ENCODE measurements around the gene TMEM98. TPM values are rescaled to one million over a fixed set of nuclear protein-coding genes. Genes with fewer than 3 reads are reported as not detected.

Gene TMEM98
- total RNA-seq, 4 donors from 2014 or later, result 39.3 to 73.4 (median 54.2) TPM

DNA sequence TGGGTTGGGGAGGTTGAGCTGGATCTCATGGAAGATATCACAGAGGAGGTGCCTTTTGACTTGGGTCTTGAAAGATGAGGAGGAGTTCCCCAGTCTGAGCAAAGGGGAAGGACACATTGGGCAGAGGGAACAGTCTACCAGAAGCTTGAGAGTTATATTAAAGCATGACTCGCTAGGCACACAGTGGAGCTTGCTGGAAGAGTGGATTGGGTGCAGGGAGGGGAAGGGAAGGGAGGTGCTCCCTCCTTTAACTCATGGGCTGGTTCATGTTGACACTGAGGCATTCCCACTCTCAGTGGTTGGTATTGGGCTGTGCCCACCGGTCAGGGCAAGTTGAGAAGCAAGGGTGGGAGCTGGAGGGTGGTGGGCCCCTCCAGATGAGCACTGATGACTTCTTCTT lies 5.9 kb downstream of the TMEM98 start:
- Histone ChIP-seq H3K4me3 (no peak overlapping the region), H3K4me1 (peaks cover 0 to 32% (median 20%) of the 10 kb centered on the region in 4 donors), H3K9me3 (no peaks in the 10 kb centered on the region), H3K36me3 (peaks cover 0 to 65% (median 22%) of the 10 kb centered on the region in 4 donors), H3K27ac (replicated peaks in 1 of 4) (no peak overlapping the region), H3K27me3 (no peaks in the 10 kb centered on the region)
- WGBS, result 84% methylated on average over 2 of the region's 2 CpGs
- no peak for TF ChIP-seq POLR2A (IDR thresholded peaks at IDR 0.05; ENCODE audit: low read depth)
- no peak for DNase-seq (ENCODE audit: extremely low spot score)
- intact Hi-C loops (cut with DNase I), result no loop called here

DNA sequence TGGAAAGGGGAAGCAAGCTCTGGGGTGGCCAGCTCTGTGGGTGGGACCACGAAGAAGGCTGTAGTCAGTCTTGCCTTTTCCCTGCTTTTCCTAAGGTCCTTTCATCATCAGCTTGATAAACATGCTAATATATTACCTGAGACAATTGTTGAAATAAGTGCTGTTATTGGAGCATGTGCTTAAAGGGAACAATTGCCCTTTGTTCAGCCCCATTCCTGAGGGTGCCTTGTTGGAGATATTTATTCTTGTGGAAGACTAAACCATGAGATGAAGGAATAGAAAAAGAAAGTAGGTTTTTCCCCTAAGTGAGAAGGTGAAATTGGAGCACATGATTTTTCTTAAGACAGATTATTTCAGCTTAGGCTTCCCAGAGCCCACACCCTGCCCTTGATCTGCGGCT lies 7.8 kb downstream of the TMEM98 start:
- peaks cover 2 to 83% (median 32%) of the 10 kb centered on the region in 4 donors for H3K36me3 ChIP-seq
- peaks cover 0 to 17% (median 10%) of the 10 kb centered on the region in 4 donors for H3K4me1 ChIP-seq
- H3K27ac ChIP-seq (replicated peaks in 1 of 4), result no peak overlapping the region
- no peak for DNase-seq (ENCODE audit: extremely low spot score)
- intact Hi-C loops (cut with DNase I), result no loop called here
- H3K27me3 ChIP-seq, result no peaks in the 10 kb centered on the region
- H3K9me3 ChIP-seq, result no peaks in the 10 kb centered on the region
- no peak for TF ChIP-seq EP300 (IDR thresholded peaks at IDR 0.05)
- TF ChIP-seq, protein P1, sequence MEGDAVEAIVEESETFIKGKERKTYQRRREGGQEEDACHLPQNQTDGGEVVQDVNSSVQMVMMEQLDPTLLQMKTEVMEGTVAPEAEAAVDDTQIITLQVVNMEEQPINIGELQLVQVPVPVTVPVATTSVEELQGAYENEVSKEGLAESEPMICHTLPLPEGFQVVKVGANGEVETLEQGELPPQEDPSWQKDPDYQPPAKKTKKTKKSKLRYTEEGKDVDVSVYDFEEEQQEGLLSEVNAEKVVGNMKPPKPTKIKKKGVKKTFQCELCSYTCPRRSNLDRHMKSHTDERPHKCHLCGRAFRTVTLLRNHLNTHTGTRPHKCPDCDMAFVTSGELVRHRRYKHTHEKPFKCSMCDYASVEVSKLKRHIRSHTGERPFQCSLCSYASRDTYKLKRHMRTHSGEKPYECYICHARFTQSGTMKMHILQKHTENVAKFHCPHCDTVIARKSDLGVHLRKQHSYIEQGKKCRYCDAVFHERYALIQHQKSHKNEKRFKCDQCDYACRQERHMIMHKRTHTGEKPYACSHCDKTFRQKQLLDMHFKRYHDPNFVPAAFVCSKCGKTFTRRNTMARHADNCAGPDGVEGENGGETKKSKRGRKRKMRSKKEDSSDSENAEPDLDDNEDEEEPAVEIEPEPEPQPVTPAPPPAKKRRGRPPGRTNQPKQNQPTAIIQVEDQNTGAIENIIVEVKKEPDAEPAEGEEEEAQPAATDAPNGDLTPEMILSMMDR (IDR thresholded peaks at IDR 0.05), result no peak
- no peak for TF ChIP-seq POLR2A (IDR thresholded peaks at IDR 0.05; ENCODE audit: low read depth)
- TF ChIP-seq POLR2AphosphoS5 (IDR thresholded peaks at IDR 0.05), result no peak
- WGBS, result 86% methylated on average over 2 of the region's 2 CpGs
- no peak overlapping the region for H3K4me3 ChIP-seq

DNA sequence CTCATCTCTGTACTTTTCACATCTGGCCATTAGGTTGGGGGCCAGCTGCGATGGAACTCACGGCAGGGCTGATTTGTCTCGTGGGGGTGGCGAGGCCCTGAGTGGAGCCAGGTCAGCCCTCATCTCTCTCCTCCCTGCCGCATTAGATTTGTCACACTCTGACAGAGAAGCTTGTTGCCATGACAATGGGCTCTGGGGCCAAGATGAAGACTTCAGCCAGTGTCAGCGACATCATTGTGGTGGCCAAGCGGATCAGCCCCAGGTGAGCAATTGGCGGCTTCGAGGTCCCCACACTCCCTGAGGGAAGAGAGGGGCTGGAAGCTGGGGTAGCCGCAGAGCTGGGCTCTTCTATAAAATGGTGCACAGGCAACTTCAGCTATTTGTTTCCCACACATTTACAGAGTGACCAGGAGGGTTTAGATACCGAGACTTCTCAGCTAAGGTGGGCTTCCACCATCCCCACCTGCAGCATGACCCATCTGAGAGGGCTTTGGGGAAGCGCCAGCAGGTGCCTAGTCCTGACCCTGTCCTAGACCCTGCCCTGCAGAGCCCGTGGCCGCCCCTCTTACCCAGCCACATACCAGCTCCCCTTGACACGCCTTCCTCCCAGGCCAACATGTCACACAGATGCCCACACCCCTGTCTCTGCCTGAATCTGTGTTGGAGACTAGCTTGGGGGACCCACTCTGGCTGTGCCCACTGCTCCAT lies 8.4 kb downstream of the TMEM98 start:
- Histone ChIP-seq H3K36me3 (peaks cover 8 to 88% (median 37%) of the 10 kb centered on the region in 4 donors), H3K4me3 (no peak overlapping the region), H3K9me3 (no peaks in the 10 kb centered on the region), H3K27me3 (no peaks in the 10 kb centered on the region), H3K27ac (replicated peaks in 1 of 4) (peak overlapping the region in 1 of 4 donors; percentile 57), H3K4me1 (peaks cover 0 to 17% (median 10%) of the 10 kb centered on the region in 4 donors)
- intact Hi-C loops (cut with DNase I), result no loop called here
- WGBS, result 86% methylated on average over 14 of the region's 15 CpGs
- TF ChIP-seq EP300 (IDR thresholded peaks at IDR 0.05), result no peak
- TF ChIP-seq, protein P1 (IDR thresholded peaks at IDR 0.05), result no peak
- TF ChIP-seq POLR2AphosphoS5 (IDR thresholded peaks at IDR 0.05), result no peak
- TF ChIP-seq POLR2A (IDR thresholded peaks at IDR 0.05; ENCODE audit: low read depth), result no peak
- DNase-seq (ENCODE audit: extremely low spot score), result no peak

DNA sequence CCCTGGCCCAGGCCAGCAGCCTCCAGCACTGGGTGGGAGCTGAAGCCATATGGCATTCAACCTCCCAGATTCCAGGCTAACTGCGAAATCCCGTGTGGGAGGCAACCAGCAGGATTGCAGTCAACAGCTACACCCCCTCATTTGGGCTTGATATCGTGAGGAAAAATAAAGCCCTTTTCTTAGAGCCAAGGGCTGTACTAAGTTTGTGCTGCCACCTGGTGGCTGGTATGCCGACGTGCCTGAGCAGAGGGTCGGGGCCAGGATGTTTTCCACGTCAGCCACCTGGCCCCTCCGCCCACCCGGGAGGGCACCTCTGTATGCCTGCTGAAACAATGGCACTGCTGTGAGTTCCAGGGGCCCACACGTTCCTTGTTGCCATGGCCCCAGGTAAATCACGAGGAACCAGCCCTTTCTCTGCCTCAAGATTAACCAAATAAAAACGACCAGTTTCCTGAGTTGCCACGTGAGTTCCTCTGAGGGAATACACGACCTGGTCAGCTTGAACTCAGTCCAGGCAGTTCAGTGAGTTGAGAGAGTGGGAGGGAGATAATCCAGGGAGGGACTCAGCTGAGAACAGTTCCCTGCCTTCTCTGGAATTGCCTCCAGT lies 9.0 kb downstream of the TMEM98 start:
- no peak for DNase-seq (ENCODE audit: extremely low spot score)
- H3K27me3 ChIP-seq, result no peaks in the 10 kb centered on the region
- 30% methylated on average over 14 of the region's 14 CpGs for WGBS
- no peaks in the 10 kb centered on the region for H3K9me3 ChIP-seq
- H3K27ac ChIP-seq (replicated peaks in 1 of 4), result peak overlapping the region in 3 of 4 donors; percentile 15 to 57 (median 19)
- H3K4me3 ChIP-seq, result no peak overlapping the region
- H3K36me3 ChIP-seq, result peaks cover 12 to 89% (median 41%) of the 10 kb centered on the region in 4 donors
- TF ChIP-seq, protein P1 (IDR thresholded peaks at IDR 0.05), result peak; percentile 73 to 90 (median 78)
- TF ChIP-seq POLR2AphosphoS5 (IDR thresholded peaks at IDR 0.05) (peak in 1 of 2 donors; percentile 45), POLR2A (IDR thresholded peaks at IDR 0.05; ENCODE audit: low read depth) (no peak)
- H3K4me1 ChIP-seq, result peaks cover 0 to 17% (median 10%) of the 10 kb centered on the region in 4 donors
- intact Hi-C loops (cut with DNase I), result no loop called here

DNA sequence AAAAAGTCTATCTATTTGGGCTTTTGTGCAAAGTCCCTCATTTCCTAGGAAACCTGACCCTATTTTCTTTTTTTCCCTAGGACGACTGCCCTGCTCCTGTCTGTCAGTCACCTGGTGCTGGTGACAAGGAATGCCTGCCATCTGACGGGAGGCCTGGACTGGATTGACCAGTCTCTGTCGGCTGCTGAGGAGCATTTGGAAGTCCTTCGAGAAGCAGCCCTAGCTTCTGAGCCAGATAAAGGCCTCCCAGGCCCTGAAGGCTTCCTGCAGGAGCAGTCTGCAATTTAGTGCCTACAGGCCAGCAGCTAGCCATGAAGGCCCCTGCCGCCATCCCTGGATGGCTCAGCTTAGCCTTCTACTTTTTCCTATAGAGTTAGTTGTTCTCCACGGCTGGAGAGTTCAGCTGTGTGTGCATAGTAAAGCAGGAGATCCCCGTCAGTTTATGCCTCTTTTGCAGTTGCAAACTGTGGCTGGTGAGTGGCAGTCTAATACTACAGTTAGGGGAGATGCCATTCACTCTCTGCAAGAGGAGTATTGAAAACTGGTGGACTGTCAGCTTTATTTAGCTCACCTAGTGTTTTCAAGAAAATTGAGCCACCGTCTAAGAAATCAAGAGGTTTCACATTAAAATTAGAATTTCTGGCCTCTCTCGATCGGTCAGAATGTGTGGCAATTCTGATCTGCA lies 12.9 kb downstream of the TMEM98 start:
- no peak for TF ChIP-seq POLR2A (IDR thresholded peaks at IDR 0.05; ENCODE audit: low read depth)
- TF ChIP-seq, protein P1 (IDR thresholded peaks at IDR 0.05), result no peak
- H3K9me3 ChIP-seq, result no peaks in the 10 kb centered on the region
- no peak for DNase-seq (ENCODE audit: extremely low spot score)
- H3K27ac ChIP-seq (replicated peaks in 1 of 4), result no peak overlapping the region
- no peaks in the 10 kb centered on the region for H3K27me3 ChIP-seq
- intact Hi-C loops (cut with DNase I), result no loop called here
- H3K36me3 ChIP-seq, result peaks cover 12 to 62% (median 29%) of the 10 kb centered on the region in 4 donors
- 91% methylated on average over 9 of the region's 10 CpGs for WGBS
- peaks cover 0 to 18% (median 16%) of the 10 kb centered on the region in 4 donors for H3K4me1 ChIP-seq
- H3K4me3 ChIP-seq, result no peak overlapping the region

Measured in esophagus muscularis mucosa (tissue), 4 donors.